Measurements from ENCODE around the gene BRPF1.

BRPF1 gene

GRCh38 chr3:9736831-9737230, 5.3 kb downstream of the BRPF1 start:
- TF ChIP-seq FOXP2 (optimal IDR thresholded peaks at IDR 0.05; ENCODE audit: borderline replicate concordance, extremely low read depth, extremely low read length, insufficient read depth) (no peak), POLR2AphosphoS5 (IDR thresholded peaks at IDR 0.05; ENCODE audit: low read depth, low read length) (no peak)

GRCh38 chr3:9739181-9739580, 7.6 kb downstream of the BRPF1 start:
- TF ChIP-seq POLR2AphosphoS5 (IDR thresholded peaks at IDR 0.05; ENCODE audit: low read depth, low read length) (no peak), TAF1 (IDR thresholded peaks at IDR 0.05; ENCODE audit: borderline replicate concordance, insufficient read depth, low read length) (no peak), FOXP2 (optimal IDR thresholded peaks at IDR 0.05; ENCODE audit: borderline replicate concordance, extremely low read depth, extremely low read length, insufficient read depth) (no peak), SIN3A (IDR thresholded peaks at IDR 0.05; ENCODE audit: borderline replicate concordance, insufficient read depth, low read length) (no peak), REST (IDR thresholded peaks at IDR 0.05; ENCODE audit: insufficient read depth in 1 of 2, low read depth in 2 of 2, low read length in 2 of 2) (no peak)

GRCh38 chr3:9742560-9742959, 11.0 kb downstream of the BRPF1 start:
- no peak for TF ChIP-seq TAF1 (IDR thresholded peaks at IDR 0.05; ENCODE audit: borderline replicate concordance, insufficient read depth, low read length)
- TF ChIP-seq SIN3A (IDR thresholded peaks at IDR 0.05; ENCODE audit: borderline replicate concordance, insufficient read depth, low read length): no peak

GRCh38 chr3:9743548-9743947, 12.0 kb downstream of the BRPF1 start:
- TF ChIP-seq POLR2AphosphoS5 (IDR thresholded peaks at IDR 0.05; ENCODE audit: low read depth, low read length): no peak
- TF ChIP-seq SIN3A (IDR thresholded peaks at IDR 0.05; ENCODE audit: borderline replicate concordance, insufficient read depth, low read length): no peak
- TF ChIP-seq TAF1 (IDR thresholded peaks at IDR 0.05; ENCODE audit: borderline replicate concordance, insufficient read depth, low read length): no peak
- TF ChIP-seq REST (IDR thresholded peaks at IDR 0.05; ENCODE audit: insufficient read depth in 1 of 2, low read depth in 2 of 2, low read length in 2 of 2): no peak
- no peak for TF ChIP-seq FOXP2 (optimal IDR thresholded peaks at IDR 0.05; ENCODE audit: borderline replicate concordance, extremely low read depth, extremely low read length, insufficient read depth)

GRCh38 chr3:9744162-9744561, 12.6 kb downstream of the BRPF1 start:
- no peak for TF ChIP-seq SIN3A (IDR thresholded peaks at IDR 0.05; ENCODE audit: borderline replicate concordance, insufficient read depth, low read length)
- TF ChIP-seq REST (IDR thresholded peaks at IDR 0.05; ENCODE audit: insufficient read depth in 1 of 2, low read depth in 2 of 2, low read length in 2 of 2): no peak
- no peak for TF ChIP-seq TAF1 (IDR thresholded peaks at IDR 0.05; ENCODE audit: borderline replicate concordance, insufficient read depth, low read length)
- TF ChIP-seq FOXP2 (optimal IDR thresholded peaks at IDR 0.05; ENCODE audit: borderline replicate concordance, extremely low read depth, extremely low read length, insufficient read depth): no peak

GRCh38 chr3:9745521-9745920, 14.0 kb downstream of the BRPF1 start:
- TF ChIP-seq REST (IDR thresholded peaks at IDR 0.05; ENCODE audit: insufficient read depth in 1 of 2, low read depth in 2 of 2, low read length in 2 of 2) (no peak), POLR2AphosphoS5 (IDR thresholded peaks at IDR 0.05; ENCODE audit: low read depth, low read length) (no peak), FOXP2 (optimal IDR thresholded peaks at IDR 0.05; ENCODE audit: borderline replicate concordance, extremely low read depth, extremely low read length, insufficient read depth) (no peak), TAF1 (IDR thresholded peaks at IDR 0.05; ENCODE audit: borderline replicate concordance, insufficient read depth, low read length) (no peak), SIN3A (IDR thresholded peaks at IDR 0.05; ENCODE audit: borderline replicate concordance, insufficient read depth, low read length) (no peak)

All from PFSK-1 (cell line).